Activated CD4-positive, alpha-beta memory T cell treated with anti-CD3 and anti-CD28 coated beads, Interleukin-2, amount 10 ng/mL, durations not matched to agents 7 days and 5 days (primary cell): ENCODE measurements around the gene PLXNA3. TPM values are rescaled to one million over a fixed set of nuclear protein-coding genes. Genes with fewer than 3 reads are reported as not detected.

Experiments
- CTCF ChIA-PET: fragments of 350-600 bp; sonication (Branson Sonifier 250); formaldehyde crosslinking; loops from one replicate; lab custom pipeline; 2021; ENCODE audit warnings: antibody characterized with exemption, inconsistent platforms; lab: Charles Lee
- POLR2A ChIA-PET: fragments of 350-600 bp; sonication (Branson Sonifier 250); formaldehyde crosslinking; loops from one replicate; lab custom pipeline; 2021; ENCODE audit warnings: antibody characterized with exemption; lab: Charles Lee
- DNase-seq: peaks from one replicate; pipeline ENCODE4 v3.0.0-alpha.2; 2020
- H3K27ac Mint-ChIP-seq: one replicate; pipeline ENCODE4 v1.8.0; 2021; ENCODE audit warnings: mild to moderate bottlenecking, mixed read lengths
- H3K27me3 Mint-ChIP-seq: one replicate; pipeline ENCODE4 v1.8.0; 2021; ENCODE audit warnings: mixed read lengths
- H3K36me3 Mint-ChIP-seq: one replicate; pipeline ENCODE4 v1.8.0; 2021; ENCODE audit warnings: low read depth, mixed read lengths
- H3K4me1 Mint-ChIP-seq: one replicate; pipeline ENCODE4 v1.8.0; 2021; ENCODE audit warnings: mixed read lengths
- H3K4me3 Mint-ChIP-seq: one replicate; pipeline ENCODE4 v1.8.0; 2021; ENCODE audit warnings: mild to moderate bottlenecking, mixed read lengths
- H3K9me3 Mint-ChIP-seq: one replicate; pipeline ENCODE4 v1.8.0; 2021; ENCODE audit warnings: mixed read lengths
- total RNA-seq, 2 experiments: library from RNA; stranded (reverse); gene quantifications; one replicate each; pipeline ENCODE4 v1.2.3, GENCODE V29; 2021

Gene PLXNA3
- total RNA-seq, 2 experiments from 2014 or later = 49.3 to 52.8 TPM

- H3K36me3 Mint-ChIP-seq = peaks cover 23% of the 10 kb centered on the region
- no peak overlapping the region for H3K27ac Mint-ChIP-seq
- no peak overlapping the region for H3K4me3 Mint-ChIP-seq
- DNase-seq = no peak
- H3K9me3 Mint-ChIP-seq = no peaks in the 10 kb centered on the region
- no peaks in the 10 kb centered on the region for H3K27me3 Mint-ChIP-seq
- POLR2A ChIA-PET = no interaction called here
- peaks cover 22% of the 10 kb centered on the region for H3K4me1 Mint-ChIP-seq
- CTCF ChIA-PET = no interaction called here
These were observed 11.7 kb upstream of the PLXNA3 start for GRCh38 chrX:154446430-154446829.

GRCh38 chrX:154448484-154448883 is 9.6 kb upstream of the PLXNA3 start:
- DNase-seq = no peak
- Mint-ChIP-seq H3K9me3 (no peaks in the 10 kb centered on the region), H3K4me3 (no peak overlapping the region), H3K27me3 (no peaks in the 10 kb centered on the region), H3K36me3 (peaks cover 23% of the 10 kb centered on the region), H3K27ac (no peak overlapping the region), H3K4me1 (peaks cover 15% of the 10 kb centered on the region)
- ChIA-PET POLR2A (no interaction called here), CTCF (no interaction called here)

GRCh38 chrX:154449618-154450017 is 8.5 kb upstream of the PLXNA3 start:
- no peaks in the 10 kb centered on the region for H3K27me3 Mint-ChIP-seq
- no peak overlapping the region for H3K4me3 Mint-ChIP-seq
- peaks cover 14% of the 10 kb centered on the region for H3K4me1 Mint-ChIP-seq
- H3K9me3 Mint-ChIP-seq = no peaks in the 10 kb centered on the region
- no peak for DNase-seq
- CTCF ChIA-PET = interaction anchor here (0.7 kb wide), 1 partner anchor 463 kb away, joined by 3 read pairs; no protein-coding TSS in a partner anchor
- H3K27ac Mint-ChIP-seq = no peak overlapping the region
- peaks cover 28% of the 10 kb centered on the region for H3K36me3 Mint-ChIP-seq
- POLR2A ChIA-PET = interaction anchor here (1.3 kb wide), 1 partner anchor 14 kb away, joined by 3 read pairs; no protein-coding TSS in a partner anchor

- Mint-ChIP-seq H3K4me3 (no peak overlapping the region), H3K4me1 (peaks cover 9% of the 10 kb centered on the region), H3K9me3 (no peaks in the 10 kb centered on the region), H3K27me3 (no peaks in the 10 kb centered on the region), H3K27ac (no peak overlapping the region), H3K36me3 (peaks cover 29% of the 10 kb centered on the region)
- POLR2A ChIA-PET = interaction anchor here (1.3 kb wide), 1 partner anchor 14 kb away, joined by 3 read pairs; no protein-coding TSS in a partner anchor
- DNase-seq = no peak
- CTCF ChIA-PET = no interaction called here
These were observed 7.8 kb upstream of the PLXNA3 start for GRCh38 chrX:154450312-154450711.

GRCh38 chrX:154452823-154453222 is 5.3 kb upstream of the PLXNA3 start:
- Mint-ChIP-seq H3K4me3 (no peak overlapping the region), H3K36me3 (peaks cover 20% of the 10 kb centered on the region), H3K9me3 (no peaks in the 10 kb centered on the region), H3K4me1 (peaks cover 5% of the 10 kb centered on the region), H3K27me3 (no peaks in the 10 kb centered on the region), H3K27ac (no peak overlapping the region)
- ChIA-PET CTCF (no interaction called here), POLR2A (no interaction called here)
- DNase-seq = no peak

GRCh38 chrX:154457491-154458115 is 478 bp upstream of the PLXNA3 start:
- H3K27me3 Mint-ChIP-seq = no peaks in the 10 kb centered on the region
- peak overlapping the region; percentile 88 for H3K27ac Mint-ChIP-seq
- ChIA-PET POLR2A (interaction anchor here (1.0 to 2.6 kb wide), 6 partner anchors 16 to 84 kb away, joined by 3 to 14 read pairs (median 4); partner anchors contain the start of genes FLNA, RPL10, SLC10A3 and UBL4A), CTCF (no interaction called here)
- peaks cover 13% of the 10 kb centered on the region for H3K36me3 Mint-ChIP-seq
- H3K9me3 Mint-ChIP-seq = no peaks in the 10 kb centered on the region
- peaks cover 13% of the 10 kb centered on the region for H3K4me1 Mint-ChIP-seq
- peak overlapping the region; percentile 92 for H3K4me3 Mint-ChIP-seq
- peak; percentile 61 for DNase-seq

- POLR2A ChIA-PET = interaction anchor here (0.9 to 2.6 kb wide), 10 partner anchors 15 to 85 kb away, joined by 3 to 14 read pairs (median 4); partner anchors contain the start of genes FAM50A, FLNA, RPL10 and SLC10A3
These were observed 1.1 kb downstream of the PLXNA3 start for GRCh38 chrX:154458954-154459778.

GRCh38 chrX:154459832-154460231 is 1.8 kb downstream of the PLXNA3 start:
- Mint-ChIP-seq H3K4me3 (no peak overlapping the region), H3K4me1 (peaks cover 13% of the 10 kb centered on the region)

More at GRCh38 chrX:154458954-154459778, 1.1 kb downstream of the PLXNA3 start:
- Mint-ChIP-seq H3K9me3 (no peaks in the 10 kb centered on the region), H3K4me3 (peak overlapping the region; percentile 79), H3K36me3 (peaks cover 11% of the 10 kb centered on the region), H3K4me1 (peaks cover 13% of the 10 kb centered on the region), H3K27ac (peak overlapping the region; percentile 63), H3K27me3 (no peaks in the 10 kb centered on the region)
- CTCF ChIA-PET = interaction anchor here (0.6 to 0.8 kb wide), 2 partner anchors 68 to 162 kb away, joined by 3 read pairs; no protein-coding TSS in a partner anchor
- peak; percentile 28 for DNase-seq

GRCh38 chrX:154460326-154460725 is 2.2 kb downstream of the PLXNA3 start:
- Mint-ChIP-seq H3K36me3 (peaks cover 5% of the 10 kb centered on the region), H3K4me1 (peaks cover 13% of the 10 kb centered on the region), H3K9me3 (no peaks in the 10 kb centered on the region), H3K27me3 (no peaks in the 10 kb centered on the region), H3K27ac (no peak overlapping the region), H3K4me3 (no peak overlapping the region)
- no peak for DNase-seq
- POLR2A ChIA-PET = no interaction called here
- CTCF ChIA-PET = no interaction called here

More at GRCh38 chrX:154459832-154460231, 1.8 kb downstream of the PLXNA3 start:
- Mint-ChIP-seq H3K9me3 (no peaks in the 10 kb centered on the region), H3K36me3 (peaks cover 5% of the 10 kb centered on the region), H3K27ac (no peak overlapping the region), H3K27me3 (no peaks in the 10 kb centered on the region)
- DNase-seq = no peak
- POLR2A ChIA-PET = interaction anchor here (1.4 to 1.9 kb wide), 4 partner anchors 17 to 67 kb away, joined by 4 to 11 read pairs (median 5); partner anchors contain the start of genes RPL10 and UBL4A
- CTCF ChIA-PET = interaction anchor here (0.8 kb wide), 1 partner anchor 67 kb away, joined by 3 read pairs; no protein-coding TSS in a partner anchor

GRCh38 chrX:154462396-154462795 is 4.3 kb downstream of the PLXNA3 start:
- peaks cover 9% of the 10 kb centered on the region for H3K4me1 Mint-ChIP-seq
- ChIA-PET CTCF (no interaction called here), POLR2A (no interaction called here)
- no peak overlapping the region for H3K27ac Mint-ChIP-seq
- no peak for DNase-seq
- H3K36me3 Mint-ChIP-seq = peaks cover 5% of the 10 kb centered on the region
- H3K9me3 Mint-ChIP-seq = no peaks in the 10 kb centered on the region
- H3K27me3 Mint-ChIP-seq = no peaks in the 10 kb centered on the region
- H3K4me3 Mint-ChIP-seq = no peak overlapping the region

GRCh38 chrX:154463611-154464220 is 5.6 kb downstream of the PLXNA3 start:
- Mint-ChIP-seq H3K9me3 (no peaks in the 10 kb centered on the region), H3K4me1 (peaks cover 8% of the 10 kb centered on the region), H3K36me3 (peaks cover 6% of the 10 kb centered on the region), H3K27ac (no peak overlapping the region), H3K27me3 (no peaks in the 10 kb centered on the region), H3K4me3 (no peak overlapping the region)
- CTCF ChIA-PET = no interaction called here
- DNase-seq = no peak
- POLR2A ChIA-PET = no interaction called here

GRCh38 chrX:154464806-154465365 is 6.8 kb downstream of the PLXNA3 start:
- Mint-ChIP-seq H3K4me1 (peaks cover 4% of the 10 kb centered on the region), H3K36me3 (peaks cover 13% of the 10 kb centered on the region), H3K27me3 (no peaks in the 10 kb centered on the region), H3K4me3 (no peak overlapping the region), H3K27ac (no peak overlapping the region), H3K9me3 (no peaks in the 10 kb centered on the region)
- CTCF ChIA-PET = no interaction called here
- POLR2A ChIA-PET = no interaction called here
- no peak for DNase-seq
